Hematopoietic multipotent progenitor cell treated with erythropoietin and hydrocortisone succinate and interleukin-3 and kit ligand, for 8 days (in vitro differentiated cells): Measurements from ENCODE around the gene POLR3G.

Source experiments
- DNase-seq: peaks from one replicate; pipeline ENCODE4 v3.0.0-alpha.2; 2015

POLR3G gene

GRCh38 chr5:90553711-90554110 lies 79.0 kb downstream of the POLR3G start:
- DNase-seq = no peak

GRCh38 chr5:90554358-90555006 lies 79.8 kb downstream of the POLR3G start:
- no peak for DNase-seq

- DNase-seq = no peak
These were observed 81.0 kb downstream of the POLR3G start for GRCh38 chr5:90555666-90556065.

- DNase-seq = no peak
These were observed 82.7 kb downstream of the POLR3G start for GRCh38 chr5:90557391-90557790.

- DNase-seq = no peak
These were observed 83.2 kb downstream of the POLR3G start for GRCh38 chr5:90557871-90558270.

GRCh38 chr5:90558344-90559192 lies 83.9 kb downstream of the POLR3G start, which contains the start of gene ADGRV1:
TSS of gene ADGRV1 (plus strand) at chr5:90558797. CDS start at chr5:90558896, 99 bp downstream.
- peak; percentile 29 for DNase-seq

- no peak for DNase-seq
These were observed 86.1 kb downstream of the POLR3G start for GRCh38 chr5:90560771-90561170.

- DNase-seq = no peak
These were observed 87.1 kb downstream of the POLR3G start for GRCh38 chr5:90561766-90562165.

GRCh38 chr5:90562341-90562740 lies 87.7 kb downstream of the POLR3G start:
- DNase-seq = no peak

- no peak for DNase-seq
These were observed 88.4 kb downstream of the POLR3G start for GRCh38 chr5:90563108-90563507.
